Esophagus (tissue), 2 donors: ENCODE results near the gene BCAS3. TPM values are rescaled to one million over a fixed set of nuclear protein-coding genes. Genes with fewer than 3 reads are reported as not detected.
A peak's percentile ranks its signal among the peaks of the same experiment; 100 is the strongest.

Experiments
- H3K27ac ChIP-seq, 2 donors: one replicate each; pipeline ENCODE4 v1.5.1; 2013; ENCODE audit warnings: low read depth in 2 of 2, mild to moderate bottlenecking in 2 of 2, inconsistent platforms in 1 of 2, low read length in 1 of 2, moderate library complexity in 1 of 2
- H3K27me3 ChIP-seq, 2 donors: one replicate each; pipeline ENCODE4 v1.6.1; 2013; ENCODE audit warnings: low read length in 2 of 2, control low read depth in 1 of 2, mild to moderate bottlenecking in 1 of 2; ENCODE audit not compliant: insufficient read depth in 2 of 2, control insufficient read depth in 1 of 2
- H3K36me3 ChIP-seq, 2 donors: one replicate each; pipeline ENCODE4 v1.6.1; 2013; ENCODE audit warnings: low read length in 1 of 2; ENCODE audit not compliant: control insufficient read depth in 2 of 2, insufficient read depth in 2 of 2
- H3K4me1 ChIP-seq, 2 donors: one replicate each; pipeline ENCODE4 v1.6.1; 2013; ENCODE audit warnings: low read length in 1 of 2; ENCODE audit not compliant: control insufficient read depth in 2 of 2, insufficient read depth in 2 of 2
- H3K4me3 ChIP-seq, 2 donors: one replicate each; pipeline ENCODE4 v1.5.1; 2013; ENCODE audit warnings: low read length in 2 of 2, mild to moderate bottlenecking in 2 of 2, low read depth in 1 of 2, moderate library complexity in 1 of 2
- H3K9me3 ChIP-seq, 2 donors: one replicate each; pipeline ENCODE4 v1.6.1; 2013; ENCODE audit warnings: mild to moderate bottlenecking in 2 of 2, low read depth in 1 of 2, low read length in 1 of 2, moderate library complexity in 1 of 2; ENCODE audit not compliant: control insufficient read depth in 2 of 2, insufficient read depth in 1 of 2
- WGBS, 2 donors: extraction: QIAGEN DNeasy Blood & Tissue Kit; methylation state at CpG; one replicate each; pipeline ENCODE4 v1.1.7; 2013; 5-methylcytosine and 5-hydroxymethylcytosine counted together
- polyA plus RNA-seq, 2 donors: library from polyadenylated mRNA; stranded (reverse); fragments of 200-250 nt; gene quantifications; one replicate each; pipeline ENCODE4 v1.2.3, GENCODE V29; 2013
- donor health status: healthy with polysubstance abuse.
- donor health status: Bipolar disorder and iron deficiency.

The BCAS3 gene
- polyA plus RNA-seq, 2 donors = 4.7 to 6.6 TPM

GRCh38 chr17:61379457-61380216, 702.0 kb downstream of the BCAS3 start:
- H3K27ac ChIP-seq = no peak overlapping the region

GRCh38 chr17:61380217-61380835, 702.7 kb downstream of the BCAS3 start:
- no peaks in the 10 kb centered on the region for H3K9me3 ChIP-seq
- no peaks in the 10 kb centered on the region for H3K36me3 ChIP-seq
- 87 to 89% methylated on average over 10 of the region's 10 CpGs for WGBS, 2 donors
- no peak overlapping the region for H3K4me3 ChIP-seq
- H3K4me1 ChIP-seq = no peaks in the 10 kb centered on the region
- H3K27me3 ChIP-seq = no peaks in the 10 kb centered on the region
- H3K27ac ChIP-seq = no peak overlapping the region

More at GRCh38 chr17:61379457-61380216, 702.0 kb downstream of the BCAS3 start:
- WGBS, 2 donors = 89% methylated on average over 21 of the region's 21 CpGs
- Histone ChIP-seq H3K36me3 (no peaks in the 10 kb centered on the region), H3K4me3 (no peak overlapping the region), H3K4me1 (no peaks in the 10 kb centered on the region), H3K27me3 (no peaks in the 10 kb centered on the region), H3K9me3 (no peaks in the 10 kb centered on the region)

GRCh38 chr17:61380836-61381525, 703.3 kb downstream of the BCAS3 start:
- no peak overlapping the region for H3K4me3 ChIP-seq
- H3K27ac ChIP-seq = no peak overlapping the region
- H3K36me3 ChIP-seq = no peaks in the 10 kb centered on the region
- H3K27me3 ChIP-seq = no peaks in the 10 kb centered on the region
- H3K4me1 ChIP-seq = no peaks in the 10 kb centered on the region
- no peaks in the 10 kb centered on the region for H3K9me3 ChIP-seq
- WGBS, 2 donors = 88 to 90% methylated on average over 18 of the region's 18 CpGs

- Histone ChIP-seq H3K27ac (no peak overlapping the region), H3K4me3 (no peak overlapping the region), H3K9me3 (no peaks in the 10 kb centered on the region), H3K27me3 (no peaks in the 10 kb centered on the region), H3K4me1 (no peaks in the 10 kb centered on the region), H3K36me3 (no peaks in the 10 kb centered on the region)
- 86 to 90% methylated on average over 5 of the region's 5 CpGs for WGBS, 2 donors
Measured at GRCh38 chr17:61381537-61381936, 703.9 kb downstream of the BCAS3 start.

GRCh38 chr17:61382796-61383688, 705.4 kb downstream of the BCAS3 start:
- 90 to 91% methylated on average over 16 of the region's 16 CpGs for WGBS, 2 donors
- H3K27ac ChIP-seq = no peak overlapping the region

GRCh38 chr17:61383689-61384201, 706.1 kb downstream of the BCAS3 start:
- Histone ChIP-seq H3K27me3 (no peaks in the 10 kb centered on the region), H3K36me3 (no peaks in the 10 kb centered on the region), H3K27ac (peak overlapping the region in 1 of 2 donors; percentile 8), H3K4me1 (no peaks in the 10 kb centered on the region), H3K9me3 (no peaks in the 10 kb centered on the region), H3K4me3 (no peak overlapping the region)
- 87 to 91% methylated on average over 18 of the region's 18 CpGs for WGBS, 2 donors

More at GRCh38 chr17:61382796-61383688, 705.4 kb downstream of the BCAS3 start:
- no peak overlapping the region for H3K4me3 ChIP-seq
- H3K4me1 ChIP-seq = no peaks in the 10 kb centered on the region
- H3K27me3 ChIP-seq = no peaks in the 10 kb centered on the region
- H3K9me3 ChIP-seq = no peaks in the 10 kb centered on the region
- H3K36me3 ChIP-seq = no peaks in the 10 kb centered on the region

- 86 to 90% methylated on average over 8 of the region's 8 CpGs for WGBS, 2 donors
- no peaks in the 10 kb centered on the region for H3K27me3 ChIP-seq
- H3K27ac ChIP-seq = no peak overlapping the region
- H3K36me3 ChIP-seq = no peaks in the 10 kb centered on the region
- H3K4me1 ChIP-seq = peaks cover 0 to under 1% of the 10 kb centered on the region in 2 donors
- no peaks in the 10 kb centered on the region for H3K9me3 ChIP-seq
- no peak overlapping the region for H3K4me3 ChIP-seq
Measured at GRCh38 chr17:61384354-61384691, 706.7 kb downstream of the BCAS3 start.

- Histone ChIP-seq H3K36me3 (no peaks in the 10 kb centered on the region), H3K4me1 (peaks cover 0 to 2% of the 10 kb centered on the region in 2 donors), H3K9me3 (no peaks in the 10 kb centered on the region), H3K27ac (no peak overlapping the region), H3K27me3 (no peaks in the 10 kb centered on the region), H3K4me3 (no peak overlapping the region)
- WGBS, 2 donors = 91 to 92% methylated on average over 13 of the region's 13 CpGs
Measured at GRCh38 chr17:61384692-61385576, 707.3 kb downstream of the BCAS3 start.
